WI38 (cell line): ENCODE results near the gene NEMF.
"Not testable (repeated sequence)": the region's sequence is repeated elsewhere in the genome, so short reads cannot be mapped to it uniquely, and the experiment has no call there.

Experiments used
- H3K4me3 ChIP-seq: 2 replicates; pipeline ENCODE4 v1.5.1; 2011; ENCODE audit warnings: low read depth, mild to moderate bottlenecking, control low read depth, low read length
- CTCF ChIP-seq: IDR thresholded peaks from 2 replicates; pipeline ENCODE4 v1.5.1; 2012; ENCODE audit warnings: low read depth, mild to moderate bottlenecking, control low read depth, low read length

The NEMF gene

GRCh38 chr14:49851813-49852212 is 775 bp downstream of the NEMF start:
- TF ChIP-seq CTCF = no peak
- H3K4me3 ChIP-seq = peak overlapping the region; percentile 99

- no peak for TF ChIP-seq CTCF
- no peak overlapping the region for H3K4me3 ChIP-seq
These were observed 3.3 kb downstream of the NEMF start for GRCh38 chr14:49849213-49849847.

GRCh38 chr14:49828640-49829039 is 23.9 kb downstream of the NEMF start:
- TF ChIP-seq CTCF = no peak
- no peak overlapping the region for H3K4me3 ChIP-seq

GRCh38 chr14:49820176-49820575 is 32.4 kb downstream of the NEMF start:
- TF ChIP-seq CTCF = no peak
- H3K4me3 ChIP-seq = no peak overlapping the region

- no peak for TF ChIP-seq CTCF
- no peak overlapping the region for H3K4me3 ChIP-seq
These were observed 35.7 kb downstream of the NEMF start for GRCh38 chr14:49816844-49817243.

GRCh38 chr14:49816118-49816517 is 36.5 kb downstream of the NEMF start:
- H3K4me3 ChIP-seq = not testable (repeated sequence)

GRCh38 chr14:49808780-49809179 is 43.8 kb downstream of the NEMF start:
- no peak for TF ChIP-seq CTCF

GRCh38 chr14:49796025-49796424 is 56.6 kb downstream of the NEMF start:
- no peak for TF ChIP-seq CTCF
- no peak overlapping the region for H3K4me3 ChIP-seq

More at GRCh38 chr14:49808780-49809179, 43.8 kb downstream of the NEMF start:
- H3K4me3 ChIP-seq = no peak overlapping the region
